ENCODE measurements around the gene COG5. TPM values are rescaled to one million over a fixed set of nuclear protein-coding genes. Genes with fewer than 3 reads are reported as not detected.

COG5 gene
- total RNA-seq, 1 experiment from 2014 or later = 56.1 TPM

- no peak overlapping the region for H3K9ac ChIP-seq (ENCODE audit: low read length)
- peaks cover 15% of the 10 kb centered on the region for H3K36me3 ChIP-seq (ENCODE audit: insufficient read depth, low read length)
- no peaks in the 10 kb centered on the region for H3K27me3 ChIP-seq (ENCODE audit: low read length)
- H3K9me3 ChIP-seq (ENCODE audit: low read length) = no peaks in the 10 kb centered on the region
- H3K9me2 ChIP-seq (replicated peaks; ENCODE audit: insufficient read depth, low read length) = no peaks in the 10 kb centered on the region
- H4K20me1 ChIP-seq (ENCODE audit: insufficient read depth, low read depth, low read length) = no peaks in the 10 kb centered on the region
- no peak for DNase-seq
- no peak overlapping the region for H3K4me2 ChIP-seq (ENCODE audit: low read depth, low read length, poor library complexity, severe bottlenecking)
- no peak overlapping the region for H3K4me3 ChIP-seq (ENCODE audit: low read length)
- H2AFZ ChIP-seq (ENCODE audit: low read length) = no peak overlapping the region
- H3K27ac ChIP-seq (ENCODE audit: low read length) = no peak overlapping the region
- H3K79me2 ChIP-seq (ENCODE audit: low read length) = no peaks in the 10 kb centered on the region
- no peaks in the 10 kb centered on the region for H3K4me1 ChIP-seq (ENCODE audit: low read length)
These were observed 366.7 kb downstream of the COG5 start for GRCh38 chr7:107196834-107197610.

GRCh38 chr7:107194052-107194451 lies 369.7 kb downstream of the COG5 start:
- Histone ChIP-seq H3K79me2 (ENCODE audit: low read length) (no peaks in the 10 kb centered on the region), H3K9me3 (ENCODE audit: low read length) (no peaks in the 10 kb centered on the region), H3K4me1 (ENCODE audit: low read length) (no peaks in the 10 kb centered on the region), H3K27ac (ENCODE audit: low read length) (no peak overlapping the region), H3K27me3 (ENCODE audit: low read length) (no peaks in the 10 kb centered on the region), H4K20me1 (ENCODE audit: insufficient read depth, low read depth, low read length) (no peaks in the 10 kb centered on the region), H2AFZ (ENCODE audit: low read length) (no peak overlapping the region), H3K4me3 (ENCODE audit: low read length) (no peak overlapping the region), H3K9ac (ENCODE audit: low read length) (no peak overlapping the region), H3K36me3 (ENCODE audit: insufficient read depth, low read length) (peaks cover 23% of the 10 kb centered on the region), H3K4me2 (ENCODE audit: low read depth, low read length, poor library complexity, severe bottlenecking) (no peak overlapping the region), H3K9me2 (replicated peaks; ENCODE audit: insufficient read depth, low read length) (no peaks in the 10 kb centered on the region)
- DNase-seq = no peak

- Histone ChIP-seq H3K4me1 (ENCODE audit: low read length) (no peaks in the 10 kb centered on the region), H4K20me1 (ENCODE audit: insufficient read depth, low read depth, low read length) (no peaks in the 10 kb centered on the region), H3K4me3 (ENCODE audit: low read length) (no peak overlapping the region), H3K36me3 (ENCODE audit: insufficient read depth, low read length) (peaks cover 24% of the 10 kb centered on the region; the same call in 1 of the 2 replicates), H3K27me3 (ENCODE audit: low read length) (no peaks in the 10 kb centered on the region), H3K27ac (ENCODE audit: low read length) (no peak overlapping the region), H3K9ac (ENCODE audit: low read length) (no peak overlapping the region), H2AFZ (ENCODE audit: low read length) (no peak overlapping the region), H3K9me3 (ENCODE audit: low read length) (no peaks in the 10 kb centered on the region), H3K79me2 (ENCODE audit: low read length) (no peaks in the 10 kb centered on the region), H3K4me2 (ENCODE audit: low read depth, low read length, poor library complexity, severe bottlenecking) (no peak overlapping the region), H3K9me2 (replicated peaks; ENCODE audit: insufficient read depth, low read length) (no peaks in the 10 kb centered on the region)
- no peak for DNase-seq
These were observed 373.6 kb downstream of the COG5 start for GRCh38 chr7:107190090-107190489.

GRCh38 chr7:107187774-107188173 lies 375.9 kb downstream of the COG5 start:
- no peaks in the 10 kb centered on the region; the same call in 1 of the 2 replicates for H3K79me2 ChIP-seq (ENCODE audit: low read length)
- no peak for DNase-seq
- no peak overlapping the region for H3K27ac ChIP-seq (ENCODE audit: low read length)
- H4K20me1 ChIP-seq (ENCODE audit: insufficient read depth, low read depth, low read length) = no peaks in the 10 kb centered on the region
- H2AFZ ChIP-seq (ENCODE audit: low read length) = no peak overlapping the region
- no peaks in the 10 kb centered on the region for H3K27me3 ChIP-seq (ENCODE audit: low read length)
- no peak overlapping the region for H3K4me2 ChIP-seq (ENCODE audit: low read depth, low read length, poor library complexity, severe bottlenecking)
- no peak overlapping the region for H3K4me3 ChIP-seq (ENCODE audit: low read length)
- peaks cover 26% of the 10 kb centered on the region; the same call in 1 of the 2 replicates for H3K36me3 ChIP-seq (ENCODE audit: insufficient read depth, low read length)
- H3K9me3 ChIP-seq (ENCODE audit: low read length) = no peaks in the 10 kb centered on the region
- no peaks in the 10 kb centered on the region for H3K4me1 ChIP-seq (ENCODE audit: low read length)
- H3K9me2 ChIP-seq (replicated peaks; ENCODE audit: insufficient read depth, low read length) = no peaks in the 10 kb centered on the region
- H3K9ac ChIP-seq (ENCODE audit: low read length) = no peak overlapping the region

GRCh38 chr7:107186240-107186639 lies 377.5 kb downstream of the COG5 start:
- H4K20me1 ChIP-seq (ENCODE audit: insufficient read depth, low read depth, low read length) = no peaks in the 10 kb centered on the region

GRCh38 chr7:107185716-107186115 lies 378.0 kb downstream of the COG5 start:
- Histone ChIP-seq H3K36me3 (ENCODE audit: insufficient read depth, low read length) (peaks cover 31% of the 10 kb centered on the region), H2AFZ (ENCODE audit: low read length) (no peak overlapping the region), H3K79me2 (ENCODE audit: low read length) (peaks cover 4% of the 10 kb centered on the region; the same call in 1 of the 2 replicates), H3K4me1 (ENCODE audit: low read length) (no peaks in the 10 kb centered on the region), H3K9ac (ENCODE audit: low read length) (no peak overlapping the region), H3K27me3 (ENCODE audit: low read length) (no peaks in the 10 kb centered on the region), H3K9me3 (ENCODE audit: low read length) (no peaks in the 10 kb centered on the region), H3K9me2 (replicated peaks; ENCODE audit: insufficient read depth, low read length) (no peaks in the 10 kb centered on the region), H3K4me3 (ENCODE audit: low read length) (no peak overlapping the region), H3K4me2 (ENCODE audit: low read depth, low read length, poor library complexity, severe bottlenecking) (no peak overlapping the region), H3K27ac (ENCODE audit: low read length) (no peak overlapping the region), H4K20me1 (ENCODE audit: insufficient read depth, low read depth, low read length) (no peaks in the 10 kb centered on the region)
- DNase-seq = no peak

More at GRCh38 chr7:107186240-107186639, 377.5 kb downstream of the COG5 start:
- Histone ChIP-seq H3K79me2 (ENCODE audit: low read length) (no peaks in the 10 kb centered on the region; the same call in 1 of the 2 replicates), H3K27ac (ENCODE audit: low read length) (no peak overlapping the region), H3K9me3 (ENCODE audit: low read length) (no peaks in the 10 kb centered on the region), H3K4me2 (ENCODE audit: low read depth, low read length, poor library complexity, severe bottlenecking) (no peak overlapping the region), H3K27me3 (ENCODE audit: low read length) (no peaks in the 10 kb centered on the region), H2AFZ (ENCODE audit: low read length) (no peak overlapping the region), H3K9me2 (replicated peaks; ENCODE audit: insufficient read depth, low read length) (no peaks in the 10 kb centered on the region), H3K36me3 (ENCODE audit: insufficient read depth, low read length) (peaks cover 31% of the 10 kb centered on the region), H3K4me3 (ENCODE audit: low read length) (no peak overlapping the region), H3K4me1 (ENCODE audit: low read length) (no peaks in the 10 kb centered on the region), H3K9ac (ENCODE audit: low read length) (no peak overlapping the region)
- no peak for DNase-seq

GRCh38 chr7:107181172-107181571 lies 382.5 kb downstream of the COG5 start:
- H3K4me1 ChIP-seq (ENCODE audit: low read length) = no peaks in the 10 kb centered on the region; the same call in 1 of the 2 replicates
- no peak overlapping the region for H3K4me2 ChIP-seq (ENCODE audit: low read depth, low read length, poor library complexity, severe bottlenecking)
- H3K27me3 ChIP-seq (ENCODE audit: low read length) = no peaks in the 10 kb centered on the region
- H3K4me3 ChIP-seq (ENCODE audit: low read length) = no peak overlapping the region
- H3K9me3 ChIP-seq (ENCODE audit: low read length) = no peaks in the 10 kb centered on the region
- H4K20me1 ChIP-seq (ENCODE audit: insufficient read depth, low read depth, low read length) = no peaks in the 10 kb centered on the region
- no peaks in the 10 kb centered on the region for H3K9me2 ChIP-seq (replicated peaks; ENCODE audit: insufficient read depth, low read length)
- H3K9ac ChIP-seq (ENCODE audit: low read length) = no peak overlapping the region
- H3K27ac ChIP-seq (ENCODE audit: low read length) = no peak overlapping the region
- DNase-seq = no peak
- H2AFZ ChIP-seq (ENCODE audit: low read length) = no peak overlapping the region
- H3K36me3 ChIP-seq (ENCODE audit: insufficient read depth, low read length) = peaks cover 13% of the 10 kb centered on the region
- H3K79me2 ChIP-seq (ENCODE audit: low read length) = peaks cover 48% of the 10 kb centered on the region

GRCh38 chr7:107180378-107180777 lies 383.3 kb downstream of the COG5 start:
- no peak for DNase-seq
- H3K27ac ChIP-seq (ENCODE audit: low read length) = no peak overlapping the region

More at GRCh38 chr7:107180378-107180777, 383.3 kb downstream of the COG5 start:
- no peaks in the 10 kb centered on the region; the same call in 1 of the 2 replicates for H3K4me1 ChIP-seq (ENCODE audit: low read length)
- no peak overlapping the region for H3K9ac ChIP-seq (ENCODE audit: low read length)
- no peak overlapping the region for H2AFZ ChIP-seq (ENCODE audit: low read length)
- H3K36me3 ChIP-seq (ENCODE audit: insufficient read depth, low read length) = peaks cover 13% of the 10 kb centered on the region
- H3K9me2 ChIP-seq (replicated peaks; ENCODE audit: insufficient read depth, low read length) = no peaks in the 10 kb centered on the region
- peaks cover 55% of the 10 kb centered on the region for H3K79me2 ChIP-seq (ENCODE audit: low read length)
- H3K4me3 ChIP-seq (ENCODE audit: low read length) = no peak overlapping the region
- no peak overlapping the region for H3K4me2 ChIP-seq (ENCODE audit: low read depth, low read length, poor library complexity, severe bottlenecking)
- H3K27me3 ChIP-seq (ENCODE audit: low read length) = no peaks in the 10 kb centered on the region
- no peaks in the 10 kb centered on the region for H3K9me3 ChIP-seq (ENCODE audit: low read length)
- H4K20me1 ChIP-seq (ENCODE audit: insufficient read depth, low read depth, low read length) = no peaks in the 10 kb centered on the region

All from Karpas-422 (cell line).